H1 (cell line): Measurements from ENCODE around the gene SSR1.
A peak's percentile ranks its signal among the peaks of the same experiment; 100 is the strongest.

Experiments used
- ASH2L ChIP-seq: fragments of 200-600, 300-600 bp; sonication (generic); IDR thresholded peaks from one replicate; pipeline ENCODE4 v1.7.1; 2017; ENCODE audit warnings: low read length
- EP300 ChIP-seq, 2 experiments: IDR thresholded peaks; 1 replicate in 1 of 2; 2 replicates in 1 of 2; pipeline ENCODE4 v1.6.1; 2011 to 2012; ENCODE audit warnings: low read depth in 2 of 2, low read length in 2 of 2, mild to moderate bottlenecking in 2 of 2, borderline replicate concordance in 1 of 2, inconsistent platforms in 1 of 2, moderate library complexity in 1 of 2
- GTF2F1 ChIP-seq: IDR thresholded peaks from 2 replicates; pipeline ENCODE4 v1.6.1; 2012; ENCODE audit warnings: low read depth, low read length, improper control_type of control experiment, borderline replicate concordance
- JUN ChIP-seq: IDR thresholded peaks from 2 replicates; pipeline ENCODE4 v1.6.1; 2011; ENCODE audit warnings: low read depth, mild to moderate bottlenecking, improper control_type of control experiment, low read length
- KDM1A ChIP-seq: fragments of 200-600, 300-600 bp; sonication (generic); IDR thresholded peaks from 2 replicates; pipeline ENCODE4 v1.7.1; 2016; ENCODE audit warnings: mild to moderate bottlenecking, low read length, borderline replicate concordance
- PHF8 ChIP-seq: fragments of 200-600 bp; sonication (generic); conservative IDR thresholded peaks from 2 replicates; pipeline ENCODE4 v1.7.1; 2012; ENCODE audit warnings: low read depth, mild to moderate bottlenecking, inconsistent platforms, low read length, moderate library complexity
- POLR2A ChIP-seq, 2 experiments: IDR thresholded peaks; 1 replicate in 1 of 2; 2 replicates in 1 of 2; pipeline ENCODE4 v1.6.1; 2011; ENCODE audit warnings: low read depth in 2 of 2, low read length in 2 of 2, mild to moderate bottlenecking in 2 of 2; ENCODE audit errors: control extremely low read depth in 1 of 2
- RBBP5 ChIP-seq: IDR thresholded peaks from 2 replicates; pipeline ENCODE4 v1.7.1; 2012; ENCODE audit warnings: low read depth, mild to moderate bottlenecking, inconsistent platforms, low read length, moderate library complexity, borderline replicate concordance
- SIX5 ChIP-seq: IDR thresholded peaks from 2 replicates; pipeline ENCODE4 v1.6.1; 2011; ENCODE audit warnings: mild to moderate bottlenecking, low read depth, low read length
- SP2 ChIP-seq: IDR thresholded peaks from 2 replicates; pipeline ENCODE4 v1.6.1; 2012; ENCODE audit warnings: mild to moderate bottlenecking, low read length, inconsistent platforms
- TF ChIP-seq, protein P1 (sequence below), 3 experiments: IDR thresholded peaks; 1 replicate in 2 of 3; 2 replicates in 1 of 3; pipeline versions ENCODE4 v1.5.1 to v1.6.1; 2011; ENCODE audit warnings: low read length in 3 of 3, mild to moderate bottlenecking in 3 of 3, inconsistent platforms in 2 of 3, low read depth in 1 of 3, moderate library complexity in 1 of 3; ENCODE audit not compliant: insufficient read depth in 1 of 3; ENCODE audit errors: control extremely low read depth in 1 of 3
- TF ChIP-seq, protein P2 (sequence below): IDR thresholded peaks from 2 replicates; pipeline ENCODE4 v1.6.1; 2011; ENCODE audit warnings: low read length, improper control_type of control experiment

DNA sequence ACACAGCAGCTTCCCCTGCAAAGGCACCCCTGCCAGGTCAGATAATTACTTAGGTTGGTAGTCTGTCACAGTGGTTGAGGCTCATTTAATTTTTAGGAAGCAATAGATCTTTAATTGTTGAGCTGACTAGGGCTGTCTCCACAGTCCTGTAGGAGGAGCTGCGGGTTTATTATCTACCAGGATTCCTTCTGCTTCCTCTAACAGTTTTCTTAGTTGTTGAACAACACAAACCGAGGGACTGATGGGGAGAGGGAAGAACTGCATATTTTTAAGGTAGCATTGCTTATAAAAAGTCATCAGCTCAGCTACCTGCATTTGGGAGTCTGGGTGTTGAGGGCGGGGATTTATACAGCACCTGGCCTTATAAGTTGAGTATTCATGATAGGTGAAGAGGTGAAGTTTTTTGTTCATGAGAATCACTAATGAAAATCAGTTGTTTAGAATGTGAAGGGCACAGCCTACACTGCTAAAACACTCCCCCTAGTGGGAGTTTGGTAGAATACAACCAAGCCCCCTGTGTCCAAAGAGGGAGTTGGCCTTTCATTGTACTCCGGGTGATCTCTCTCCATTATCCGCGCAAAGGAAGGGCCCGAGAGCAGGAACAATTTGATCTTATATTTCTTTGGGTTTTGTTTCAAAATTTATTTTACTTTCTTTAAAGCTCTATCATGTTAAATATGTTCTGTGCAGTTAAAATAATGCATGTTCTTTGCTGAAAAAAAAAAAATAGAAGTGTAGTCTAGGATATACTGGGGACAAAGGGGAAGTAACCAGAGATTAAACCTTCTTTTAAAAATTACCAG, 69.6 kb downstream of the SSR1 start:
- TF ChIP-seq, protein P1, sequence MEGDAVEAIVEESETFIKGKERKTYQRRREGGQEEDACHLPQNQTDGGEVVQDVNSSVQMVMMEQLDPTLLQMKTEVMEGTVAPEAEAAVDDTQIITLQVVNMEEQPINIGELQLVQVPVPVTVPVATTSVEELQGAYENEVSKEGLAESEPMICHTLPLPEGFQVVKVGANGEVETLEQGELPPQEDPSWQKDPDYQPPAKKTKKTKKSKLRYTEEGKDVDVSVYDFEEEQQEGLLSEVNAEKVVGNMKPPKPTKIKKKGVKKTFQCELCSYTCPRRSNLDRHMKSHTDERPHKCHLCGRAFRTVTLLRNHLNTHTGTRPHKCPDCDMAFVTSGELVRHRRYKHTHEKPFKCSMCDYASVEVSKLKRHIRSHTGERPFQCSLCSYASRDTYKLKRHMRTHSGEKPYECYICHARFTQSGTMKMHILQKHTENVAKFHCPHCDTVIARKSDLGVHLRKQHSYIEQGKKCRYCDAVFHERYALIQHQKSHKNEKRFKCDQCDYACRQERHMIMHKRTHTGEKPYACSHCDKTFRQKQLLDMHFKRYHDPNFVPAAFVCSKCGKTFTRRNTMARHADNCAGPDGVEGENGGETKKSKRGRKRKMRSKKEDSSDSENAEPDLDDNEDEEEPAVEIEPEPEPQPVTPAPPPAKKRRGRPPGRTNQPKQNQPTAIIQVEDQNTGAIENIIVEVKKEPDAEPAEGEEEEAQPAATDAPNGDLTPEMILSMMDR (IDR thresholded peaks at IDR 0.05; ENCODE audit: control extremely low read depth in 1 of 3, insufficient read depth in 1 of 3, low read depth in 1 of 3, low read length in 3 of 3), result peak; percentile 45 to 84 (median 77)
- TF ChIP-seq POLR2A (IDR thresholded peaks at IDR 0.05; ENCODE audit: control extremely low read depth in 1 of 2, low read depth in 2 of 2, low read length in 2 of 2) (no peak), GTF2F1 (no peak), RBBP5 (no peak), EP300 (IDR thresholded peaks at IDR 0.05; ENCODE audit: borderline replicate concordance in 1 of 2, low read depth in 2 of 2, low read length in 2 of 2) (no peak), KDM1A (no peak), ASH2L (no peak), SP2 (no peak), JUN (no peak), PHF8 (no peak), SIX5 (no peak)
- TF ChIP-seq, protein P2, sequence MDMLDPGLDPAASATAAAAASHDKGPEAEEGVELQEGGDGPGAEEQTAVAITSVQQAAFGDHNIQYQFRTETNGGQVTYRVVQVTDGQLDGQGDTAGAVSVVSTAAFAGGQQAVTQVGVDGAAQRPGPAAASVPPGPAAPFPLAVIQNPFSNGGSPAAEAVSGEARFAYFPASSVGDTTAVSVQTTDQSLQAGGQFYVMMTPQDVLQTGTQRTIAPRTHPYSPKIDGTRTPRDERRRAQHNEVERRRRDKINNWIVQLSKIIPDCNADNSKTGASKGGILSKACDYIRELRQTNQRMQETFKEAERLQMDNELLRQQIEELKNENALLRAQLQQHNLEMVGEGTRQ, result no peak
